ENCODE results near the gene COPB1.

Gene COPB1

DNA sequence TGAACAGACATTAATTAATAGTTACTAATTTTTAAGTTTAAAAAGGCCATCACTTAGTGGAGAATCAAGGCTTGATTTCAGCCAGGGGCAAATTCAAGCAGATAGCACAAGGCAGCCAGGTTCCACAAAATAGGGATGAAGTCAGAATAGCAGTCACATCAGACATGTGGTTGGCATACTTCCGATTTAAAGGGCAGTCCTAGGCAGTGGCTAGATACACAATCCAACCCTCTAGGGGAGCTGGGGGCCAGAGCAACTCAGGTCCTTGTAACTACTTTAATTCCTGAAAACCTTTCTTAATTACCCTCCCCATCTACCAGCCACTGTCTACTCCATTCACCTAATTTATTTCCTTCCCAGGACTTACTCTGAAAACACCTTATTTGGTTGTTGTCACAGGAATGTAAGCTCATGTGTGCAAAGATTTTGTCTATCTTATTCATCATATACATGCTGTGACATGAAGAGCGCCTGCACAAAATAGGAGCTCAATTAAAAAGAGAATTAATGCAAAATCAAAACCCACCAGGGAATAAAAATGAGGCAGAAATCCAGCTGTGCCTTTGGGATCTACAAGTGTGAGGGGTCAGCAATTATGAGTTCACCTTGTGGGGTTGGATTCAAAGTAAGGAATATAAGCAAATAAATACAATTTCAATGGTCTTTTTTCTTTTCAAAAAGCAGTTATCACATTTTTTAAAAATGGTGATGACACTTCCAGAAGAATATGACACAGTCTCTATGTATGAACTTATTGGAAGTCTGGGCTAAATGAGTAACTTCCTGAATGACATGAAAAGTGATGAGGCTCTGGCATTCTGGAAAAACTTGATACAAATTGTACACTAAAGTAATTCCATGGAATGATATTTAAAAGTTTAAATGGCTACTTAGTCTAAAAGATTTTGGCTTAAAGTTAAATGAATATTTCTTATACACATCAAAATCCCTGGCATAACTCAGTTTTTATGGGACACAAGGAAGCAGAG is 53.8 kb downstream of the COPB1 start:
- no peak overlapping the region for H3K4me3 ChIP-seq
- H3K27ac ChIP-seq = peak overlapping the region in 1 of 21 experiments; percentile 68

- no peak overlapping the region for H3K4me3 ChIP-seq
- H3K27ac ChIP-seq = no peak overlapping the region
Measured at GRCh38 chr11:14444441-14445189, 55.0 kb downstream of the COPB1 start.

DNA sequence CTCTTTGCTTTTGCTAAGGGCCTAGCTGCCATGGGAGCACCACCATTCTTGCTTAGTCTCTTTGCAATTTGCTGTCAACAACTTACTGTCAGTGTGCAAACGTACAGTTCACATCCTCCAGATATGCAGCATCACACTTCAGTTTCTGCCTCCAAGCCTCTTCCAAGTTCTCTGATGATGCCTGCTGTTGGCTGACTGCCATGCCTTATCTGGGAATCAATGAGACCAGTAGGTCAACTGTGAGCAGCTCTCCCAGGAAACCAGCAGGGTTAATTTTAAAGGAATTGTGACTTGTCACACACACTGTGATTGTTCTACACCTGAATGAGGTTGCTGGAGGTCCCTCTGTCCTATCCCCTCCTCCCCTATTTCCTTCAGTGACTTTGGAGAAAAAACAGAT is 56.0 kb downstream of the COPB1 start:
- no peak overlapping the region for H3K27ac ChIP-seq
- no peak overlapping the region for H3K4me3 ChIP-seq

DNA sequence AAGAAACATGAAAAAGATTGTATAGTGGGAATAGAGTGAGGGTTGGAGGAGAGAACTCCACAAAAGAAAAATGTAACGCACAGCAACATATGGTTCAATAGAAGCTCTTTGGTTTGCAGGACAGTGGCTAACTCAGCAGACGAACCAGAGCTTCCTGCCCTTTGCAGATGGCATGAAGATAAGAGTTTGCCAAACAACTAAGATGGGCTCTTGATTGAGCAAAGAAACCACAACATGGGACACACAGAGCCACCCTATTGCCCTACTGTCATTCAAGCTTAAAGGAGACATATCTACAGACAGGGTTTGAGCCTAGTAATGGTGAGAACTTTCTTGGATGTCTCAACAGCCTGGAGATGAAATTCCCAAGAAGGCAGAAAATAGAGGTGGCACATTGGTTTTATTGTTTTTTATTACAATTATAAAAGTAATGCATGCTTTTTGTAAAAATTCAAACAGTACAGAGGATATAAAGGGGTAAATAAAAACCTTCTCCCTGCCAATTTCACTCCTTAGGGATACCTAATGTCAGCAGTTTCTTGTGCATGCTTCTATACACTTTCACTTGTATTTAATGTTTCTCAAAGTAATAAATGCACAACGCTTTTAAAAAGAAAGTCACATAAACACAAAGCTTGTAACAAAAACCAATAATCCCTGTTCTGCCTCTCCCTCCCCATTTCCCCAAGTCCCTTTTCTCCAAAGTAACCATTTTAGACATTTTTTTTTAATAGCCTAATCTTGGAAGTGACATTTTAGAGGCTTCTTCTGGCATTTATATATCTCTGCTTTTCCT is 63.7 kb downstream of the COPB1 start:
- Histone ChIP-seq H3K27ac (no peak overlapping the region), H3K4me3 (no peak overlapping the region)

DNA sequence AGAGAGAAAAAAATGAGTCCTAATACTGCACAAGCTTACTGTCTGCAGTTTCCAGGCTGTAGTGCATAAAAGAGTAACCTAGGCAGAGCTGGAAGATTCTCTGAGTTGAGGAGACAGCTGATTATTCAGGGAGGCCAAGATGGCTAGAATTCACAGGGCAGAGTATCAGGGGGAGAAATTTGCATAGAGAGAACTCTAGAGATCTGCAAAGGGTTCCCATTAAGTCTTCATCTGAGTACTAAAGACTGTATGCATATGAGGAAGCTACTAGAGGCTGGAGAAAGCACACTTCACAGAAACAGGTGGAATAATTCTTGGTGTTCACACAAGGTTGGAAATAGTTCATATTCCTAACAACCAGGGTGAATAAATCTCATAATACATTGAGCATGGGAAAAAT is 74.0 kb downstream of the COPB1 start:
- no peak overlapping the region for H3K4me3 ChIP-seq
- H3K27ac ChIP-seq = no peak overlapping the region

- Histone ChIP-seq H3K4me3 (no peak overlapping the region), H3K27ac (no peak overlapping the region)
Measured at GRCh38 chr11:14424096-14424495, 75.5 kb downstream of the COPB1 start.

GRCh38 chr11:14423633-14424032 is 76.0 kb downstream of the COPB1 start:
- Histone ChIP-seq H3K4me3 (no peak overlapping the region), H3K27ac (no peak overlapping the region)

GRCh38 chr11:14422814-14423182 is 76.8 kb downstream of the COPB1 start:
- H3K27ac ChIP-seq = no peak overlapping the region
- no peak overlapping the region for H3K4me3 ChIP-seq

- Histone ChIP-seq H3K4me3 (no peak overlapping the region), H3K27ac (peak overlapping the region in 4 of 21 experiments; percentile 1 to 59 (median 39))
Measured at GRCh38 chr11:14422052-14422813, 77.4 kb downstream of the COPB1 start.

GRCh38 chr11:14420223-14420622 is 79.4 kb downstream of the COPB1 start:
- Histone ChIP-seq H3K4me3 (no peak overlapping the region), H3K27ac (no peak overlapping the region)

DNA sequence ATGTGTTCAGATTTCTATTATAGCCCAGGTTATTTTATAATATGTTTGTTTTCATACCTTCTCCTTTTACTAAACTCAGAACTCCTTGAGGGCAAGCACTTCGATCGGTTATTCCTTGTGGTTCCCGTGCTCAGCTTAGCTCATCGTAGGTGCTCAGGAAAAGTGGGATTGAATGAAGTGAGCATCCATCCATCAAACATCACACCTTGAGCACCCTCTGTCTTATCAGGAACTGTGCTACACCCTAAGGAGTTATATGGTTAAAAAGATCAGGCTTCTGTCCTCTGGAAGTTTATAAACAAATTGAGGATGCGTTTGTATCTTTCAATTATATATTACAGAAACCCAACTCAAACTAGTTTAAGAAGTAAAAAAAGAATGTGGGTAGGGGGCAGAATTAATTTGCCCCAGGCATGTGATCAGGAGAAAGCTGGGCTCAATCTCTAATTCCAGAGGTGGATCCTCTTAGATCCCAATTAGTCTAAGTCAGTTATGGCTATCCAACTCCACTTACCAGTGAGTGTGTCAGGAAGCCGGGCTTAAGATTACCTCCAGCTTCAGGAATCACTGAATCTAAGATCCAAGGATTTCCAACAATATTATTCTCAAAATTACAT is 80.7 kb downstream of the COPB1 start:
- Histone ChIP-seq H3K27ac (no peak overlapping the region), H3K4me3 (no peak overlapping the region)

- H3K27ac ChIP-seq = peak overlapping the region in 3 of 21 experiments; percentile 12 to 24 (median 19)
- H3K4me3 ChIP-seq = no peak overlapping the region
Measured at GRCh38 chr11:14417617-14418374, 81.8 kb downstream of the COPB1 start.

DNA sequence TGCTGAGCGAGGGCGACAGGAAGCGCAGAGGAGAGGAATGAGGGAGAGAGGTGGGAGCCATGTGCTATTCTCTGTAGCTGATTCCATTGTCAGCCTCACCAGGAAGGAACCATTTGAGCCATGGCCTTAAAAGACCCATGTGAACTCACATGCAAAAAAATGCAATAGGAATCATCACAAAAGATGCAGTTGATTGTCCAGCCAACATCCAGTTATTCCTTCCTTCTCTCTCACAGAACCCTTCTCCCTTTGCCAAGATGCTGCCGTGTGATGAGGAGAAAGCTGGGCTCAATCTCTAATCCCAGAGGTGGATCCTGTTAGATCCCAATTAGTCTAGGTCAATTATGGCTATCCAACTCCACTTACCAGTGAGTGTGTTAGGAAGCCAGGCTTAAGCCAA is 82.4 kb downstream of the COPB1 start:
- peak overlapping the region in 1 of 21 experiments; percentile 24 for H3K27ac ChIP-seq

GRCh38 chr11:14414470-14415461 is 84.8 kb downstream of the COPB1 start:
- H3K4me3 ChIP-seq = no peak overlapping the region
- peak overlapping the region in 4 of 21 experiments; percentile 21 to 58 (median 24) for H3K27ac ChIP-seq

More for the DNA sequence above, 82.4 kb downstream of the COPB1 start:
- H3K4me3 ChIP-seq = no peak overlapping the region

GRCh38 chr11:14413307-14414069 is 86.1 kb downstream of the COPB1 start:
- H3K4me3 ChIP-seq = no peak overlapping the region
- peak overlapping the region in 3 of 21 experiments; percentile 21 to 65 (median 26) for H3K27ac ChIP-seq

- H3K4me3 ChIP-seq = no peak overlapping the region
- H3K27ac ChIP-seq = peak overlapping the region in 1 of 21 experiments; percentile 40
Measured at GRCh38 chr11:14411818-14412217, 87.8 kb downstream of the COPB1 start.

Measured in skin epidermis (tissue), 12 donors.